K562 (cell line): ENCODE measurements around the gene ADAR. TPM values are rescaled to one million over a fixed set of nuclear protein-coding genes. Genes with fewer than 3 reads are reported as not detected.

ENCODE experiments used
- BRD4 ChIP-seq: fragments of 200-600 bp; sonication (generic); IDR thresholded peaks from 2 replicates; pipeline ENCODE4 v1.6.1; 2017; ENCODE audit warnings: inconsistent platforms
- CBFA2T3 ChIP-seq: fragments of 450-650 bp; IDR thresholded peaks from 2 replicates; pipeline ENCODE4 v1.6.1; 2017
- MAZ ChIP-seq, 2 experiments: fragments of 450-650 bp in 1 of 2; sonication (generic) in 1 of 2; formaldehyde crosslinking; IDR thresholded peaks in 1 of 2; conservative IDR thresholded peaks in 1 of 2; 2 replicates each; pipeline versions ENCODE4 v1.4.0 to v1.5.0; 2020; ENCODE audit warnings: mild to moderate bottlenecking in 1 of 2, missing genetic modification reagents in 1 of 2
- ZNF668 ChIP-seq: fragments of 250-450 bp; sonication (Bioruptor Pico); IDR thresholded peaks from 2 replicates; pipeline ENCODE4 v1.8.0; 2022; ENCODE audit warnings: mild to moderate bottlenecking, inconsistent platforms
- polyA plus RNA-seq, 8 experiments: library from polyadenylated mRNA; depleted of rRNA in 4 of 8; stranded (reverse) in 5 of 8; unstranded in 3 of 8; fragments of >200 nt; fragmentation: Nextera tagmentation in 2 of 8; fragmentation: Illumina TruSeq in 1 of 8; extraction: Ambion mirVana in 2 of 8; extraction: Trizol in 1 of 8; gene quantifications; 2 replicates each; pipeline versions ENCODE4 v1.2.1 to v1.2.3, GENCODE V29; 2011 to 2014; ENCODE audit warnings: inconsistent platforms in 1 of 8, missing spikeins in 1 of 8
- total RNA-seq, 7 experiments: library from RNA; depleted of rRNA in 6 of 7; stranded (reverse); fragments of >200 nt in 6 of 7; fragmentation: Illumina TruSeq in 2 of 7; extraction: Trizol in 2 of 7; gene quantifications; 2 replicates each; pipeline versions ENCODE4 v1.2.1 to v1.2.3, GENCODE V29; 2011 to 2021; ENCODE audit warnings: low replicate concordance in 1 of 7
- TF ChIP-seq, protein P1 (sequence below): sonication (generic); formaldehyde crosslinking; IDR thresholded peaks from 2 replicates; pipeline ENCODE4 v1.8.1; 2023; ENCODE audit warnings: missing genetic modification reagents, mild to moderate bottlenecking, borderline replicate concordance
- TF ChIP-seq, protein P2 (sequence below): fragments of 250-450 bp; sonication (Bioruptor Pico); IDR thresholded peaks from 2 replicates; pipeline ENCODE4 v1.8.0; 2021; ENCODE audit warnings: moderate library complexity, mild to moderate bottlenecking, inconsistent platforms

The ADAR gene
- total and polyA plus RNA-seq, 9 of the 15 experiments (the other 6 are each of a cell fraction or from before 2014, with no cell fraction given), result 30.1 to 123 (median 60.2) TPM

DNA sequence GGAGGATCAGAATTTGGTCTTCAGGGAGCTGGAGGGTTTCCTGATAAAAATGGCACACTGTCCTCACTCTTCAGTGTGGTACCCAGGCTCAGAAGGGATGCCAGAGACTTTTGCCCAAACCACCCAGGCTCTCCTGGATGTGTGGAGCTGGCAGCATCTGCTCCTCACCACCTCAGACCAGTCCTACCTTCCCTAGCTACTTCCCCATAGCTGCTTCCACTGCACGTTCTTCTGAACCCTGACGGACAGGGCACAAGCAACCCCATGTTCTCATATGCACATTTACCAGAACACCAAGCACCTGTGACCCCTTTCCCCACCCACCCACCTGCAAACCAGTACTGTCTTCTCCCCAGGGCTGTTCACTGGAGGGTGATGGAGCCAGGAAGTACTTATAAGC, 4.7 kb downstream of the ADAR start (continued):
- TF ChIP-seq, protein P1, sequence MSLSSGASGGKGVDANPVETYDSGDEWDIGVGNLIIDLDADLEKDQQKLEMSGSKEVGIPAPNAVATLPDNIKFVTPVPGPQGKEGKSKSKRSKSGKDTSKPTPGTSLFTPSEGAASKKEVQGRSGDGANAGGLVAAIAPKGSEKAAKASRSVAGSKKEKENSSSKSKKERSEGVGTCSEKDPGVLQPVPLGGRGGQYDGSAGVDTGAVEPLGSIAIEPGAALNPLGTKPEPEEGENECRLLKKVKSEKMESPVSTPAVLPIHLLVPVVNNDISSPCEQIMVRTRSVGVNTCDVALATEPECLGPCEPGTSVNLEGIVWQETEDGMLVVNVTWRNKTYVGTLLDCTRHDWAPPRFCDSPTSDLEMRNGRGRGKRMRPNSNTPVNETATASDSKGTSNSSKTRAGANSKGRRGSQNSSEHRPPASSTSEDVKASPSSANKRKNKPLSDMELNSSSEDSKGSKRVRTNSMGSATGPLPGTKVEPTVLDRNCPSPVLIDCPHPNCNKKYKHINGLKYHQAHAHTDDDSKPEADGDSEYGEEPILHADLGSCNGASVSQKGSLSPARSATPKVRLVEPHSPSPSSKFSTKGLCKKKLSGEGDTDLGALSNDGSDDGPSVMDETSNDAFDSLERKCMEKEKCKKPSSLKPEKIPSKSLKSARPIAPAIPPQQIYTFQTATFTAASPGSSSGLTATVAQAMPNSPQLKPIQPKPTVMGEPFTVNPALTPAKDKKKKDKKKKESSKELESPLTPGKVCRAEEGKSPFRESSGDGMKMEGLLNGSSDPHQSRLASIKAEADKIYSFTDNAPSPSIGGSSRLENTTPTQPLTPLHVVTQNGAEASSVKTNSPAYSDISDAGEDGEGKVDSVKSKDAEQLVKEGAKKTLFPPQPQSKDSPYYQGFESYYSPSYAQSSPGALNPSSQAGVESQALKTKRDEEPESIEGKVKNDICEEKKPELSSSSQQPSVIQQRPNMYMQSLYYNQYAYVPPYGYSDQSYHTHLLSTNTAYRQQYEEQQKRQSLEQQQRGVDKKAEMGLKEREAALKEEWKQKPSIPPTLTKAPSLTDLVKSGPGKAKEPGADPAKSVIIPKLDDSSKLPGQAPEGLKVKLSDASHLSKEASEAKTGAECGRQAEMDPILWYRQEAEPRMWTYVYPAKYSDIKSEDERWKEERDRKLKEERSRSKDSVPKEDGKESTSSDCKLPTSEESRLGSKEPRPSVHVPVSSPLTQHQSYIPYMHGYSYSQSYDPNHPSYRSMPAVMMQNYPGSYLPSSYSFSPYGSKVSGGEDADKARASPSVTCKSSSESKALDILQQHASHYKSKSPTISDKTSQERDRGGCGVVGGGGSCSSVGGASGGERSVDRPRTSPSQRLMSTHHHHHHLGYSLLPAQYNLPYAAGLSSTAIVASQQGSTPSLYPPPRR (CRISPR knock-in tag), result no peak
- TF ChIP-seq, protein P2, sequence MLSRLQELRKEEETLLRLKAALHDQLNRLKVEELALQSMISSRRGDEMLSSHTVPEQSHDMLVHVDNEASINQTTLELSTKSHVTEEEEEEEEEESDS (CRISPR knock-in tag), result no peak
- no peak for TF ChIP-seq BRD4
- no peak for TF ChIP-seq MAZ (CRISPR knock-in tag; conservative IDR thresholded peaks at IDR 0.05 in 1 of 2, IDR thresholded peaks at IDR 0.05 in 1 of 2)
- TF ChIP-seq CBFA2T3, result no peak
- no peak for TF ChIP-seq ZNF668 (CRISPR knock-in tag)
- TF ChIP-seq, all 486 proteins: peak for 0
